SK-N-SH treated with all-trans-retinoic acid at 6 μM for 48 hours (cell line): ENCODE results near the gene LTBP2.

ENCODE experiments used
- ATAC-seq: fragments of 200-7000 bp; cut with Tn5 transposase; 3 replicates; pipeline ENCODE4 v1.9.1; 2020; ENCODE audit warnings: mild to moderate bottlenecking, moderate library complexity
- ARNTL ChIP-seq: fragments of 450-650 bp; formaldehyde crosslinking; IDR thresholded peaks from 2 replicates; pipeline ENCODE4 v1.5.0; 2020; ENCODE audit warnings: low read depth, mild to moderate bottlenecking, moderate library complexity, borderline replicate concordance
- BACH2 ChIP-seq: fragments of 250-450 bp; sonication (Bioruptor Pico); IDR thresholded peaks from 2 replicates; pipeline ENCODE4 v1.9.0; 2021; ENCODE audit warnings: mild to moderate bottlenecking, borderline replicate concordance
- CREB5 ChIP-seq: fragments of 250-450 bp; sonication (Bioruptor Pico); IDR thresholded peaks from 2 replicates; pipeline ENCODE4 v1.5.1; 2020; ENCODE audit warnings: low read depth, mild to moderate bottlenecking, moderate library complexity
- ESRRG ChIP-seq: fragments of 250-450 bp; sonication (Bioruptor Pico); IDR thresholded peaks from 2 replicates; pipeline ENCODE4 v1.6.1; 2021; ENCODE audit warnings: mild to moderate bottlenecking
- GLIS3 ChIP-seq: fragments of 250-450 bp; sonication (Bioruptor Pico); IDR thresholded peaks from 2 replicates; pipeline ENCODE4 v1.5.0; 2020; ENCODE audit warnings: mild to moderate bottlenecking, moderate library complexity
- ISL1 ChIP-seq: fragments of 250-450 bp; sonication (Bioruptor Pico); IDR thresholded peaks from 2 replicates; pipeline ENCODE4 v2.1.2; 2022; ENCODE audit warnings: mild to moderate bottlenecking, moderate library complexity
- PATZ1 ChIP-seq: fragments of 250-450 bp; sonication (Bioruptor Pico); IDR thresholded peaks from 2 replicates; pipeline ENCODE4 v1.8.0; 2020; ENCODE audit warnings: mild to moderate bottlenecking, moderate library complexity, borderline replicate concordance
- POU6F1 ChIP-seq: fragments of 250-450 bp; sonication (Bioruptor Pico); IDR thresholded peaks from 2 replicates; pipeline ENCODE4 v1.8.0; 2021; ENCODE audit warnings: low read depth, mild to moderate bottlenecking, moderate library complexity, borderline replicate concordance
- RARB ChIP-seq: fragments of 250-450 bp; sonication (Bioruptor Pico); IDR thresholded peaks from 2 replicates; pipeline ENCODE4 v1.8.0; 2021; ENCODE audit warnings: mild to moderate bottlenecking, moderate library complexity
- SNAI2 ChIP-seq: fragments of 250-450 bp; sonication (Bioruptor Pico); IDR thresholded peaks from 2 replicates; pipeline ENCODE4 v1.5.0; 2020; ENCODE audit warnings: mild to moderate bottlenecking, moderate library complexity
- TSHZ2 ChIP-seq: fragments of 250-450 bp; sonication (Bioruptor Pico); IDR thresholded peaks from 2 replicates; pipeline ENCODE4 v1.5.0; 2020; ENCODE audit warnings: mild to moderate bottlenecking, moderate library complexity
- ZC3H10 ChIP-seq: fragments of 250-450 bp; sonication (Bioruptor Pico); IDR thresholded peaks from 2 replicates; pipeline ENCODE4 v1.5.1; 2021; ENCODE audit warnings: mild to moderate bottlenecking, moderate library complexity
- ZFP3 ChIP-seq: fragments of 250-450 bp; sonication (Bioruptor Pico); IDR thresholded peaks from 2 replicates; pipeline ENCODE4 v1.5.0; 2020; ENCODE audit warnings: mild to moderate bottlenecking, moderate library complexity
- ZFP30 ChIP-seq: fragments of 450-650 bp; formaldehyde crosslinking; IDR thresholded peaks from 2 replicates; pipeline ENCODE4 v1.5.0; 2022; ENCODE audit warnings: mild to moderate bottlenecking, moderate library complexity
- ZNF565 ChIP-seq: fragments of 450-650 bp; formaldehyde crosslinking; conservative IDR thresholded peaks from 2 replicates; pipeline ENCODE4 v1.5.0; 2020; ENCODE audit warnings: low read depth, mild to moderate bottlenecking, moderate library complexity
- ZNF8 ChIP-seq: fragments of 450-650 bp; formaldehyde crosslinking; IDR thresholded peaks from 2 replicates; pipeline ENCODE4 v1.5.0; 2020; ENCODE audit warnings: mild to moderate bottlenecking, moderate library complexity

LTBP2 gene

GRCh38 chr14:74545386-74545785 is 66.7 kb downstream of the LTBP2 start:
- ATAC-seq: no peak
- no peak for TF ChIP-seq GLIS3 (CRISPR knock-in tag)

GRCh38 chr14:74543771-74544438 is 68.1 kb downstream of the LTBP2 start:
- no peak for TF ChIP-seq ZC3H10 (CRISPR knock-in tag)
- TF ChIP-seq TSHZ2 (CRISPR knock-in tag): no peak
- no peak for TF ChIP-seq ZNF565 (CRISPR knock-in tag)
- no peak for TF ChIP-seq PATZ1 (CRISPR knock-in tag)
- TF ChIP-seq ZNF8 (CRISPR knock-in tag): no peak
- TF ChIP-seq GLIS3 (CRISPR knock-in tag): no peak
- no peak for ATAC-seq

GRCh38 chr14:74542056-74542685 is 69.9 kb downstream of the LTBP2 start:
- no peak; the same call in 2 of the 3 replicates for ATAC-seq
- TF ChIP-seq ZFP3 (CRISPR knock-in tag): no peak
- TF ChIP-seq ZC3H10 (CRISPR knock-in tag): no peak
- TF ChIP-seq PATZ1 (CRISPR knock-in tag): no peak
- TF ChIP-seq CREB5 (CRISPR knock-in tag): no peak
- no peak for TF ChIP-seq ZFP30 (CRISPR knock-in tag)
- TF ChIP-seq ISL1 (CRISPR knock-in tag): no peak
- no peak for TF ChIP-seq POU6F1 (CRISPR knock-in tag)
- no peak for TF ChIP-seq GLIS3 (CRISPR knock-in tag)
- no peak for TF ChIP-seq TSHZ2 (CRISPR knock-in tag)
- TF ChIP-seq SNAI2: no peak
- no peak for TF ChIP-seq BACH2 (CRISPR knock-in tag)
- TF ChIP-seq RARB (CRISPR knock-in tag): no peak
- no peak for TF ChIP-seq ESRRG (CRISPR knock-in tag)
- TF ChIP-seq ARNTL: no peak
